Endothelial cell of umbilical vein (primary cell): ENCODE data around the gene IL16. TPM values are rescaled to one million over a fixed set of nuclear protein-coding genes. Genes with fewer than 3 reads are reported as not detected.

ENCODE experiments used
- BruUV-seq: library from RNA; stranded (reverse); fragments of 400-500 nt; replicated peaks from 2 replicates; lab custom pipeline; 2021; lab: Mats Ljungman, UMichigan
- CTCF ChIA-PET: fragments of 300-600, 350-600 bp; sonication (Branson Sonifier 250); formaldehyde crosslinking; loops from one replicate; lab custom pipeline; 2021; ENCODE audit warnings: antibody characterized with exemption, inconsistent platforms; lab: Charles Lee
- POLR2A ChIA-PET: fragments of 300-600, 350-600 bp; sonication (Branson Sonifier 250); formaldehyde crosslinking; loops from one replicate; lab custom pipeline; 2021; ENCODE audit warnings: antibody characterized with exemption, inconsistent platforms; lab: Charles Lee
- DNase-seq: peaks from one replicate; pipeline ENCODE4 v3.0.0-alpha.2; 2011; ENCODE audit warnings: low read depth, low spot score
- FAIRE-seq: peaks from 2 replicates; lab custom pipeline; 2011; peaks lifted over from hg19 to GRCh38; lab: Jason Lieb, UNC
- H2AFZ ChIP-seq: 2 replicates; pipeline ENCODE4 v1.6.0; 2012; ENCODE audit warnings: low read depth, low read length, control low read depth, inconsistent platforms
- H3K27ac ChIP-seq: 2 replicates; pipeline ENCODE4 v1.5.1; 2011; ENCODE audit warnings: low read depth, mild to moderate bottlenecking, control low read depth, low read length, moderate library complexity; ENCODE audit not compliant: insufficient read depth
- H3K27me3 ChIP-seq, 2 experiments: 2 replicates each; pipeline versions ENCODE4 v1.6.0 to v1.6.1; 2011; ENCODE audit warnings: low read length in 2 of 2, mixed read lengths in 1 of 2; ENCODE audit not compliant: control insufficient read depth in 2 of 2, insufficient read depth in 2 of 2
- H3K36me3 ChIP-seq, 2 experiments: 2 replicates in 1 of 2; 3 replicates in 1 of 2; pipeline ENCODE4 v1.5.1; 2011; ENCODE audit warnings: low read length in 2 of 2, mild to moderate bottlenecking in 1 of 2, moderate library complexity in 1 of 2; ENCODE audit not compliant: control insufficient read depth in 2 of 2, insufficient read depth in 2 of 2; ENCODE audit errors: extremely low read depth in 1 of 2
- H3K4me1 ChIP-seq: 3 replicates; pipeline ENCODE4 v1.5.1; 2011; ENCODE audit warnings: mild to moderate bottlenecking, low read length; ENCODE audit not compliant: control insufficient read depth, insufficient read depth; ENCODE audit errors: extremely low read depth
- H3K4me2 ChIP-seq: 2 replicates; pipeline ENCODE4 v1.6.1; 2011; ENCODE audit warnings: low read length, control low read depth, mixed read lengths; ENCODE audit not compliant: insufficient read depth
- H3K4me3 ChIP-seq, 3 experiments: fragments of 200-600 bp in 1 of 3; sonication (generic), shearing (Covaris generic) in 1 of 3; replicated peaks in 1 of 3; 2 replicates each; pipeline ENCODE4 v1.5.1; 2011 to 2016; ENCODE audit warnings: control low read depth in 3 of 3, low read length in 3 of 3, mild to moderate bottlenecking in 2 of 3, inconsistent platforms in 1 of 3, low read depth in 1 of 3, moderate library complexity in 1 of 3; ENCODE audit not compliant: insufficient read depth in 1 of 3
- H3K79me2 ChIP-seq: 2 replicates; pipeline ENCODE4 v1.6.0; 2012; ENCODE audit warnings: low read length, inconsistent platforms; ENCODE audit not compliant: control insufficient read depth, insufficient read depth
- H3K9ac ChIP-seq: replicated peaks from 2 replicates; pipeline ENCODE3; 2011; ENCODE audit warnings: low read length, control low read depth; ENCODE audit not compliant: insufficient read depth; ENCODE audit errors: extremely low read depth
- H3K9me1 ChIP-seq: replicated peaks from 3 replicates; pipeline ENCODE4 v1.6.0; 2011; ENCODE audit warnings: mild to moderate bottlenecking, low read length; ENCODE audit not compliant: control insufficient read depth, insufficient read depth; ENCODE audit errors: extremely low read depth
- H3K9me3 ChIP-seq: replicated peaks from 2 replicates; pipeline ENCODE4 v1.5.1; 2012; ENCODE audit warnings: low read length, inconsistent platforms; ENCODE audit not compliant: control insufficient read depth, insufficient read depth
- H4K20me1 ChIP-seq: replicated peaks from 2 replicates; pipeline ENCODE3; 2011; ENCODE audit warnings: mild to moderate bottlenecking, low read length; ENCODE audit not compliant: control insufficient read depth, insufficient read depth; ENCODE audit errors: extremely low read depth
- EZH2 ChIP-seq: IDR thresholded peaks from 2 replicates; pipeline ENCODE4 v1.6.1; 2012; ENCODE audit warnings: borderline replicate concordance, low read depth, mild to moderate bottlenecking, moderate library complexity, low read length, inconsistent platforms; ENCODE audit not compliant: severe bottlenecking
- FOS ChIP-seq: IDR thresholded peaks from 2 replicates; pipeline ENCODE4 v1.6.1; 2011; ENCODE audit warnings: mild to moderate bottlenecking, low read length, moderate library complexity, borderline replicate concordance; ENCODE audit not compliant: insufficient read depth
- GATA2 ChIP-seq: IDR thresholded peaks from 2 replicates; pipeline ENCODE4 v1.7.0; 2011; ENCODE audit warnings: low read depth, mild to moderate bottlenecking, moderate library complexity, mixed read lengths, low read length; ENCODE audit not compliant: insufficient read length, insufficient read depth
- JUN ChIP-seq: IDR thresholded peaks from 2 replicates; pipeline ENCODE4 v1.6.1; 2011; ENCODE audit warnings: borderline replicate concordance, low read depth; ENCODE audit not compliant: insufficient read length, insufficient read depth
- MYC ChIP-seq: IDR thresholded peaks from one replicate; pipeline ENCODE4 v1.6.1; 2011; ENCODE audit warnings: mild to moderate bottlenecking, low read depth, low read length
- POLR2A ChIP-seq: IDR thresholded peaks from 2 replicates; pipeline ENCODE4 v1.6.1; 2012; ENCODE audit warnings: low read depth, mild to moderate bottlenecking, control low read depth, low read length
- POLR2AphosphoS5 ChIP-seq: IDR thresholded peaks from 2 replicates; pipeline ENCODE4 v1.6.1; 2012; ENCODE audit warnings: low read depth, mild to moderate bottlenecking, control low read depth, low read length, moderate library complexity; ENCODE audit not compliant: insufficient read depth
- dilution Hi-C: fragments of 300-500 bp; cut with MboI; formaldehyde crosslinking; loops from one replicate; pipeline ENCODE4 v1.15.0; 2019; ENCODE audit warnings: low sequenced_read_pairs; ENCODE audit not compliant: extremely low pct_ligation_motif_present
- intact Hi-C: fragments of 100-400 bp; cut with micrococcal nuclease; formaldehyde crosslinking; loops from one replicate; pipeline ENCODE4 v1.10.0; 2022
- polyA plus RNA-seq, 4 experiments: library from polyadenylated mRNA; depleted of rRNA in 3 of 4; stranded (reverse) in 3 of 4; unstranded in 1 of 4; fragments of >200 nt; gene quantifications; 2 replicates each; pipeline versions ENCODE4 v1.2.1 to v1.2.3, GENCODE V29; 2011 to 2012; ENCODE audit warnings: missing spikeins in 1 of 4
- total RNA-seq: library from RNA; stranded (reverse); gene quantifications from 2 replicates; pipeline ENCODE4 v1.2.3, GENCODE V29; 2021
- TF ChIP-seq, protein P1 (sequence below), 2 donors: IDR thresholded peaks; 1 replicate in 1 of 2; 2 replicates in 1 of 2; pipeline ENCODE4 v1.5.1; 2011; ENCODE audit warnings: low read length in 2 of 2, mild to moderate bottlenecking in 2 of 2, moderate library complexity in 2 of 2, control low read depth in 1 of 2, inconsistent platforms in 1 of 2, low read depth in 1 of 2; ENCODE audit not compliant: insufficient read depth in 1 of 2; ENCODE audit errors: extremely low read depth in 1 of 2
- TF ChIP-seq, protein P2 (sequence below): IDR thresholded peaks from 2 replicates; pipeline ENCODE4 v1.6.1; 2011; ENCODE audit not compliant: insufficient read depth, insufficient read length

IL16 gene
- total and polyA plus RNA-seq, 2 donors (not counting 3 experiments of a cell fraction or from before 2014, with no cell fraction given) = 0.29 to 2.1 TPM

DNA sequence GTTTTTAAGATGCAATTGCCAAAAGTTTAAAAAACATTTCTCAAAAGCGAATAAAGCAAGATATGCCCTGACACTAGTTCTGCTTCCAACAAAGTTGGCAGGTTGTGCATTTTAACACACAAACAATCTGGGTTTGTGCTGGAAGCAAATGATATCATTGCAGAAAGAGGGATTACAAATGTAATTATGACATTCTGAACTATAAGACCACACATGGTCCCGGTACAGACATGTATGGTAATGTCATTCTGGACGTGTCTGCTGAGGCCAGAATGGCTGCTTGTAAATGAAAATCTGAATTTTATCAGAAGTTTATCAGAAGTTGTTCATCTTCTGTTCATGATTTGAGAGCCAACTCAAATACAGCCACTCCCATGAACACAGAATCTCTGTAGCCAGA, 166.6 kb downstream of the IL16 start:
- H4K20me1 ChIP-seq = no peaks in the 10 kb centered on the region
- H3K36me3 ChIP-seq = no peaks in the 10 kb centered on the region
- no peak overlapping the region for H2AFZ ChIP-seq
- DNase-seq (no peak), FAIRE-seq (no peak)
- no peaks in the 10 kb centered on the region for H3K4me1 ChIP-seq
- H3K27ac ChIP-seq = no peak overlapping the region
- dilution Hi-C loops (no loop called here), intact Hi-C loops (no loop called here)
- POLR2A ChIA-PET = no interaction called here
- no peaks in the 10 kb centered on the region for H3K79me2 ChIP-seq
- no peaks in the 10 kb centered on the region for H3K9me1 ChIP-seq
- no peak overlapping the region for H3K4me3 ChIP-seq
- no peak overlapping the region for H3K9ac ChIP-seq
- no peak overlapping the region for H3K4me2 ChIP-seq
- no TSS peak for BruUV-seq
- CTCF ChIA-PET = no interaction called here
- H3K27me3 ChIP-seq = peaks cover 0 to 2% of the 10 kb centered on the region in 2 experiments
- TF ChIP-seq, protein P1, sequence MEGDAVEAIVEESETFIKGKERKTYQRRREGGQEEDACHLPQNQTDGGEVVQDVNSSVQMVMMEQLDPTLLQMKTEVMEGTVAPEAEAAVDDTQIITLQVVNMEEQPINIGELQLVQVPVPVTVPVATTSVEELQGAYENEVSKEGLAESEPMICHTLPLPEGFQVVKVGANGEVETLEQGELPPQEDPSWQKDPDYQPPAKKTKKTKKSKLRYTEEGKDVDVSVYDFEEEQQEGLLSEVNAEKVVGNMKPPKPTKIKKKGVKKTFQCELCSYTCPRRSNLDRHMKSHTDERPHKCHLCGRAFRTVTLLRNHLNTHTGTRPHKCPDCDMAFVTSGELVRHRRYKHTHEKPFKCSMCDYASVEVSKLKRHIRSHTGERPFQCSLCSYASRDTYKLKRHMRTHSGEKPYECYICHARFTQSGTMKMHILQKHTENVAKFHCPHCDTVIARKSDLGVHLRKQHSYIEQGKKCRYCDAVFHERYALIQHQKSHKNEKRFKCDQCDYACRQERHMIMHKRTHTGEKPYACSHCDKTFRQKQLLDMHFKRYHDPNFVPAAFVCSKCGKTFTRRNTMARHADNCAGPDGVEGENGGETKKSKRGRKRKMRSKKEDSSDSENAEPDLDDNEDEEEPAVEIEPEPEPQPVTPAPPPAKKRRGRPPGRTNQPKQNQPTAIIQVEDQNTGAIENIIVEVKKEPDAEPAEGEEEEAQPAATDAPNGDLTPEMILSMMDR (IDR thresholded peaks at IDR 0.05; ENCODE audit: extremely low read depth in 1 of 2, insufficient read depth in 1 of 2, low read depth in 1 of 2, low read length in 2 of 2) = no peak
- TF ChIP-seq JUN (no peak), POLR2A (no peak), FOS (no peak), EZH2 (no peak), GATA2 (no peak), MYC (no peak), POLR2AphosphoS5 (no peak)
- TF ChIP-seq, protein P2, sequence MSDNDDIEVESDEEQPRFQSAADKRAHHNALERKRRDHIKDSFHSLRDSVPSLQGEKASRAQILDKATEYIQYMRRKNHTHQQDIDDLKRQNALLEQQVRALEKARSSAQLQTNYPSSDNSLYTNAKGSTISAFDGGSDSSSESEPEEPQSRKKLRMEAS = no peak
- H3K9me3 ChIP-seq = no peaks in the 10 kb centered on the region

Other genes with a start within 250 kb of the IL16 start
- 30.5 and 32.9 TPM in 2 replicates for gene MESD, start 207.1 kb upstream of the IL16 start, total RNA-seq
- gene MESD, start 207.1 kb upstream of the IL16 start, polyA plus RNA-seq = 10.2 and 12.8 TPM in 2 replicates
- gene TLNRD1, start 196.0 kb upstream of the IL16 start, total RNA-seq = 33.0 and 33.2 TPM in 2 replicates
- 17.8 and 21.7 TPM in 2 replicates for gene TLNRD1, start 196.0 kb upstream of the IL16 start, polyA plus RNA-seq
- gene CFAP161, start 62.6 kb upstream of the IL16 start, total RNA-seq = 0.65 TPM in 1 of 2 replicates, not detected in the other
- gene CFAP161, start 62.6 kb upstream of the IL16 start, polyA plus RNA-seq = 0.08 TPM in 1 of 2 replicates, not detected in the other
- 0.32 and 2.2 TPM in 2 replicates for gene STARD5, start 127.3 kb downstream of the IL16 start, total RNA-seq
- gene STARD5, start 127.3 kb downstream of the IL16 start, polyA plus RNA-seq = 3.0 and 4.1 TPM in 2 replicates
- gene TMC3, start 177.3 kb downstream of the IL16 start, total RNA-seq = not detected in 2 replicates
- gene TMC3, start 177.3 kb downstream of the IL16 start, polyA plus RNA-seq = not detected in 2 replicates